ENCODE measurements around the gene TGM4.

Gene TGM4

GRCh38 chr3:44958386-44958785, 84.0 kb downstream of the TGM4 start:
- no peak for DNase-seq

- no peak for DNase-seq
Measured at GRCh38 chr3:44960387-44961026, 86.1 kb downstream of the TGM4 start.

DNA sequence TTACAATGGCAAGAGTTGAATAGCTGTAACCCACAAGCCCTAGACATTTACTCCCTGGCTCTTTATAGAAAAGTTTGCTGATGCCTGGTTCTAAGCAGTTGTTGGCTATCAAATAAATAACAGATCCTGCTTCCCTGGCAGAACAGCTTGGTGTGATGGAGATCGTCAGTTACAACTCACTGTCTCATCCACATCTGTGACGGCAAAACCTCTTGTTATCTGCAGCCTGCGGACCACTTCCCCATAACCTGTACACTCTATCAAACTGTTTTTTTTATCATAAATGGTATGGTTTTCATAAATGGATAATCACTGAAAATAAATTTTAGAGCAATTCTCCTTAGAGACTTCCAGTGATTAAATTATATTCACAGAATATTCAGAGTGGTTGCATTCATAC, 87.5 kb downstream of the TGM4 start:
- DNase-seq: no peak

GRCh38 chr3:44962621-44963393, 88.4 kb downstream of the TGM4 start:
- no peak for DNase-seq

DNA sequence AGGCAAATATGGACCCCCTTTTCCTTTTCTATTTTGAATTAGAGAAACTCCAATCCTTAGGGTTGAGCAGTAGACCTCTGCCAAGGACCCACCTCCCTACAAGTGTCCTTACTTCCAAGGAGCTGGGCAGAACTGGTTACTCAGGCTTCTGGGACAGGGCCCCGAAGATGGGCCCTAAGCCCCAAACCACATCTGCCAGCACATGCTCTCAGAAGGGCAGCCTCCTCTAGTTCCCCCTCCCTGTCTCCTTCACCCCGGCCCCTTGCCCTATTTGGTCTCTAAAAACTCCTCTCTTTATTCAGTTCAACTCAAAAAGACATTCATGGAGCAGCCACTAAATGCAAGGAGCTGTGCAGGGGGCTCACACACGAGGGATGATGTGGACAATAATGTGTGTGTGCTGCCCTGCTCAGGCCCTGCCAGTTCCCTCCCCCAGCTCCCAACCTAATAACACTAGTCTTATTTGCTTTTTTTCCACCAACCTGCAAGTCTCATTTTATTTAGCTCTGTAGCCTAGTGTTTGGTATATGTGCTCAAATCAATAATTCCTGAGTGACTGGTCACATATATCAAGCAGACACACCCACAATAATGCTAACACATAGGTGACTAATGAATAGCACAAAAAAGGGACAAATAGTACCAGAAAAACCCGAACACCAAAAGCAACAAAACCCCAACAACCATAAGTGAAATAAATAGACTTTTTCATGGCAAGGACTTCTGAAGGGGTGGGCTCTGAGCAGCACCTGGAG, 89.3 kb downstream of the TGM4 start:
- no peak for DNase-seq
